Measurements from ENCODE around the gene KLF7. TPM values are rescaled to one million over a fixed set of nuclear protein-coding genes. Genes with fewer than 3 reads are reported as not detected.

Gene KLF7
- total RNA-seq, 1 experiment from 2014 or later = 11.6 TPM

Other genes with a start within 250 kb of the KLF7 start
- not detected in 2 replicates for gene CPO, start 226.4 kb downstream of the KLF7 start, total RNA-seq (2014; rRNA removed; shearing (Covaris generic))

Data from M059J (cell line).